Gastrocnemius medialis (tissue), 4 donors: ENCODE data around the gene SMAD3.

Experiments
- CTCF ChIP-seq, 5 experiments: fragments of 450-650 bp in 3 of 5; fragments of 200-600 bp in 2 of 5; sonication (generic) in 2 of 5; IDR thresholded peaks in 4 of 5; conservative IDR thresholded peaks in 1 of 5; 1 replicate in 4 of 5; 2 replicates in 1 of 5; pipeline ENCODE4 v1.5.1; 2016 to 2019; ENCODE audit warnings: antibody characterized with exemption in 5 of 5, mild to moderate bottlenecking in 3 of 5, moderate library complexity in 3 of 5
- POLR2A ChIP-seq, 2 donors: fragments of 450-650 bp; IDR thresholded peaks; one replicate each; pipeline ENCODE4 v1.6.1; 2017; ENCODE audit warnings: antibody characterized with exemption in 2 of 2, mild to moderate bottlenecking in 2 of 2, moderate library complexity in 2 of 2

- TF ChIP-seq CTCF (IDR thresholded peaks at IDR 0.05 in 4 of 5, conservative IDR thresholded peaks at IDR 0.05 in 1 of 5) (no peak), POLR2A (IDR thresholded peaks at IDR 0.05) (peak in 1 of 2 donors; percentile 16)
Measured at GRCh38 chr15:67066041-67066958, 898 bp downstream of the SMAD3 start.
